Right lobe of liver (tissue), 6 donors: ENCODE results near the gene MTHFD1. TPM values are rescaled to one million over a fixed set of nuclear protein-coding genes. Genes with fewer than 3 reads are reported as not detected.
"Not testable (repeated sequence)": the region's sequence is repeated elsewhere in the genome, so short reads cannot be mapped to it uniquely, and the experiment has no call there.

Experiments used
- ATAC-seq, 4 donors: fragments of 200-7000 bp; cut with Tn5 transposase; one replicate each; pipeline ENCODE4 v1.9.1; 2020; ENCODE audit warnings: mild to moderate bottlenecking in 4 of 4, moderate library complexity in 4 of 4
- DNase-seq, 3 donors: peaks; one replicate each; pipeline ENCODE4 v3.0.0-alpha.2; 2020
- H3K27ac ChIP-seq, 3 donors: fragments of 200-600 bp; one replicate each; pipeline ENCODE4 v1.8.0; 2022
- H3K27me3 ChIP-seq, 2 donors: fragments of 200-600 bp; one replicate each; pipeline ENCODE4 v1.8.0; 2022
- H3K36me3 ChIP-seq, 4 donors: fragments of 200-600 bp; sonication (generic) in 1 of 4; one replicate each; pipeline versions ENCODE4 v1.5.1 to v1.8.0; 2017 to 2022; ENCODE audit warnings: control low read depth in 1 of 4
- H3K4me1 ChIP-seq, 4 donors: fragments of 200-600 bp; sonication (generic) in 1 of 4; one replicate each; pipeline versions ENCODE4 v1.5.1 to v1.8.0; 2017 to 2022; ENCODE audit warnings: control low read depth in 1 of 4
- H3K4me3 ChIP-seq, 3 donors: fragments of 200-600 bp; one replicate each; pipeline ENCODE4 v1.8.0; 2022
- H3K9me3 ChIP-seq, 4 donors: fragments of 200-600 bp; sonication (generic) in 1 of 4; one replicate each; pipeline versions ENCODE4 v1.5.1 to v1.8.0; 2017 to 2022; ENCODE audit warnings: control low read depth in 1 of 4
- CTCF ChIP-seq, 4 donors: fragments of 200-600 bp in 3 of 4; fragments of 450-650 bp in 1 of 4; IDR thresholded peaks; one replicate each; pipeline versions ENCODE4 v1.5.1 to v1.8.0; 2016 to 2022; ENCODE audit warnings: antibody characterized with exemption in 4 of 4, mild to moderate bottlenecking in 2 of 4
- POLR2A ChIP-seq: fragments of 450-650 bp; IDR thresholded peaks from one replicate; pipeline ENCODE4 v1.6.1; 2017; ENCODE audit warnings: antibody characterized with exemption, mild to moderate bottlenecking
- WGBS: methylation state at CpG from one replicate; pipeline ENCODE4 v1.1.6; 2018; ENCODE audit warnings: low coverage, low lambda C conversion rate; ENCODE audit not compliant: insufficient coverage; ENCODE audit errors: missing lambda C conversion rate; 5-methylcytosine and 5-hydroxymethylcytosine counted together
- intact Hi-C, 2 donors: fragments of 100-400 bp; cut with DNase I; formaldehyde crosslinking; loops; one replicate each; pipeline versions ENCODE4 v1.11.2 to v1.14.1; 2022
- total RNA-seq, 6 experiments: library from RNA; depleted of rRNA in 2 of 6; stranded (reverse); fragments of >200 nt in 2 of 6; fragmentation: NEBNext Ultra II Directional in 3 of 6; extraction: Animal tissue kit (Norgen Biotek cat#: 25700) in 3 of 6; gene quantifications; one replicate each; pipeline versions ENCODE4 v1.1.0 to v1.2.4, GENCODE V29; 2016 to 2023
- donor health status: DM: no; HTN: yes; CAD: no.
- donor health status: DM: no; HTN: no; CAD: no.
- donor health status: DM: no; HTN: no; CAD: no.
- donor health status: DM: no; HTN: yes; CAD: no.
- donor health status: DM: no; HTN: yes; CAD: no.

MTHFD1 gene
- total RNA-seq, 6 experiments from 2014 or later = 158 to 265 (median 200) TPM

DNA sequence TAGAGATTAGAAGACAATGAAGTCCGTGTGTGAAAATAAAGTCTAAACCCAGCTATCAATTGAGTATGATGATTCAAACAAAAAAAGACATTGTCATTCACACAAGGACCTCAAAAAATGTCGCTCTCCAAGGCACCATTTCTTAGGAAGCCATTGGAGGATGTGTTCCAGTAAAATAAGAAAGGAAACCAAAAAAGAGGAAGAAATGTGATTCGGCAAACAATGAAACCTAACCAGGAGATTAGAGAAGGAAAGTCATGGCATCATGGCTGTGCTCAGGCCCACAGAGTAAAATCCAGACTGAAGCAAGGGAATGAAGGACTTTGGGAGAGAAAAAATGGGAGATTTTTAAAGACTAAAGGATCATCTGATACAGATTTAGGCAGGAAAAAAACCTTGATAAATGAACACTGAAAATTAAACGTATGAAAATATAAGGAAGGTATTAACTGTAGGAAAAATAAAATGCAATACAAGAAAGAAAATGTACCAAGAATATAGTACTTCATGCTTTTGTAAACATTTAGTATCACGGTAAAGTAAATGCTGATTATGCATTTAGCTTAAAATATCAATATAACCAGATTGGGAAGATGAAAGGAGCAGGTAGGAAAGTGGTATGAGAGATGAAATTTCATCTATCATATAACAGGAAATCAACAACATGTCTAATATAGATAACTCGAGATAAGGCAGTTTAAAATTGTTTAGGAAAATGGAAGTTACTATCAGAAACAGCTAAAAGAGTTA is 38.2 kb upstream of the MTHFD1 start:
- Histone ChIP-seq H3K9me3 (no peaks in the 10 kb centered on the region), H3K36me3 (no peaks in the 10 kb centered on the region), H3K4me3 (no peak overlapping the region), H3K27me3 (no peaks in the 10 kb centered on the region), H3K27ac (no peak overlapping the region), H3K4me1 (no peaks in the 10 kb centered on the region)
- no peak for ATAC-seq
- intact Hi-C loops = no loop called here
- TF ChIP-seq CTCF (IDR thresholded peaks at IDR 0.05) (no peak), POLR2A (no peak)
- 69% methylated on average over 6 of the region's 6 CpGs for WGBS
- no peak for DNase-seq

- Histone ChIP-seq H3K9me3 (no peaks in the 10 kb centered on the region), H3K27ac (no peak overlapping the region), H3K4me1 (no peaks in the 10 kb centered on the region), H3K36me3 (no peaks in the 10 kb centered on the region), H3K27me3 (no peaks in the 10 kb centered on the region), H3K4me3 (no peak overlapping the region)
- ATAC-seq (no peak), DNase-seq (no peak)
- intact Hi-C loops = no loop called here
- WGBS = 69% methylated on average over 3 of the region's 3 CpGs
- no peak for TF ChIP-seq POLR2A
- TF ChIP-seq CTCF (IDR thresholded peaks at IDR 0.05) = no peak
Observed at GRCh38 chr14:64363265-64363846, 24.8 kb upstream of the MTHFD1 start.

GRCh38 chr14:64364907-64365306 is 23.2 kb upstream of the MTHFD1 start:
- TF ChIP-seq CTCF (IDR thresholded peaks at IDR 0.05) = no peak
- TF ChIP-seq POLR2A = no peak
- ATAC-seq = no peak
- 95% methylated on average over 2 of the region's 3 CpGs for WGBS

DNA sequence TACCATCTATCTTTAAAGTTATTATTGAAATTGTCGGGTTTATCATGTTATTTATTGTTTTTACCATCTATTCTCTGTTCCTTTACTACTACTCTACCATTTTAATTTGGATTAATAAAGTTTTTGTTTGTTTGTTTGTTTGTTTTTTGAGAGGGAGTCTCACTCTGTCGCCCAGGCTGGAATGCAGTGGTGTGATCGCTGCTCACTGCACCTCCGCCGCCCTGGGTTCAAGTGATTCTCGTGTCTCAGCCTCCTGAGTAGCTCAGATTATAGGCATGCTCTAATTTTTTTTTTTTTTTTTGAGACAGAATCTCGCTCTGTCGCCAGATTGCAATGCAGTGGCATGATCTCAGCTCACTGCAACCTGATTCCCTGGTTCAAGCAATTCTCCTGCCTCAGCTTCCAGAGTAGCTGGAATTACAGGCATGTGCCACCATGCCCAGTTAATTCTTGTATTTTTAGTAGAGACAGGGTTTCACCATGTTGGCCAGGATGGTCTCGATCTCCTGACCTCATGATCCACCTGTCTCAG is 22.7 kb upstream of the MTHFD1 start:
- not testable (repeated sequence) for H3K36me3 ChIP-seq

More at GRCh38 chr14:64364907-64365306, 23.2 kb upstream of the MTHFD1 start:
- Histone ChIP-seq H3K4me1 (no peaks in the 10 kb centered on the region), H3K36me3 (no peaks in the 10 kb centered on the region), H3K9me3 (no peaks in the 10 kb centered on the region), H3K27ac (no peak overlapping the region), H3K27me3 (no peaks in the 10 kb centered on the region), H3K4me3 (no peak overlapping the region)
- no peak for DNase-seq
- intact Hi-C loops = no loop called here

DNA sequence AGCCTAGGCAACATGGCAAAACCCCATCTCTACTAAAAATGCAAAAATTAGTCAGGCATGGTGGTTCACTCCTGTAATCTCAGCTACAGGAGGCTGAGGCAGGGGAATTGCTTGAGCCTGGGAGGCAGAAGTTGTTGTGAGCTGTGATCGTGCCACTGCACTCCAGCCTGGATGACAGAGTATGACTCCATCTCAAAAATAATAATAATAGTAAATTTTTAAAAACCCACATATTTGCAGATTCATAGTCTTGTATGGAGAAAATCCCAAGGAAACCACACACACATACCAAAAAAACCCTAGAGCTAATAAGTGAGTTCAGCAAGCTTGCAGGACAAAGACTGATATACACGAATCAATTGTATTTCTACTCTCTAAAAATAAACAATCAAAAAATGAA is 19.0 kb upstream of the MTHFD1 start:
- no peaks in the 10 kb centered on the region for H3K36me3 ChIP-seq
- H3K4me3 ChIP-seq = no peak overlapping the region
- H3K4me1 ChIP-seq = no peaks in the 10 kb centered on the region
- 100% methylated on average over 2 of the region's 2 CpGs for WGBS
- ATAC-seq = no peak
- DNase-seq = no peak
- TF ChIP-seq POLR2A = no peak
- no peak for TF ChIP-seq CTCF (IDR thresholded peaks at IDR 0.05)
- intact Hi-C loops = no loop called here
- no peaks in the 10 kb centered on the region for H3K9me3 ChIP-seq
- H3K27ac ChIP-seq = no peak overlapping the region
- H3K27me3 ChIP-seq = no peaks in the 10 kb centered on the region

More for the DNA sequence above, 22.7 kb upstream of the MTHFD1 start:
- ATAC-seq, H3K27ac ChIP-seq, H3K9me3 ChIP-seq, H3K27me3 ChIP-seq, intact Hi-C loops, H3K4me1 ChIP-seq, DNase-seq, H3K4me3 ChIP-seq: not testable (repeated sequence)
- 97% methylated on average over 7 of the region's 9 CpGs for WGBS
